CD14-positive monocyte (primary cell): ENCODE results near the gene AIF1. TPM values are rescaled to one million over a fixed set of nuclear protein-coding genes. Genes with fewer than 3 reads are reported as not detected.
A peak's percentile ranks its signal among the peaks of the same experiment; 100 is the strongest.

Experiments
- DNase-seq, 3 donors: peaks; one replicate each; pipeline ENCODE4 v3.0.0-alpha.2; 2011 to 2022
- H2AFZ ChIP-seq: 2 replicates; pipeline ENCODE4 v1.6.0; 2012; ENCODE audit warnings: mild to moderate bottlenecking, low read depth, low read length, inconsistent platforms; ENCODE audit not compliant: insufficient read depth, poor library complexity, severe bottlenecking
- H3K27ac ChIP-seq, 2 donors: 1 replicate in 1 of 2; 2 replicates in 1 of 2; pipeline ENCODE4 v1.5.1; 2012 to 2013; ENCODE audit warnings: low read length in 2 of 2, control low read depth in 1 of 2, inconsistent platforms in 1 of 2, low read depth in 1 of 2, mild to moderate bottlenecking in 1 of 2
- H3K27me3 ChIP-seq, 2 donors: one replicate each; pipeline versions ENCODE4 v1.6.0 to v1.6.1; 2011 to 2013; ENCODE audit warnings: low read length in 2 of 2; ENCODE audit not compliant: control insufficient read depth in 2 of 2, insufficient read depth in 2 of 2
- H3K36me3 ChIP-seq, 2 donors: replicated peaks in 1 of 2; 1 replicate in 1 of 2; 2 replicates in 1 of 2; pipeline versions ENCODE4 v1.5.1 to v1.6.1; 2012 to 2013; ENCODE audit warnings: low read length in 2 of 2, control low read depth in 1 of 2, inconsistent platforms in 1 of 2, mild to moderate bottlenecking in 1 of 2; ENCODE audit not compliant: insufficient read depth in 2 of 2, control insufficient read depth in 1 of 2
- H3K4me1 ChIP-seq, 2 donors: 1 replicate in 1 of 2; 2 replicates in 1 of 2; pipeline versions ENCODE4 v1.5.1 to v1.6.1; 2012 to 2013; ENCODE audit warnings: low read length in 2 of 2, control low read depth in 1 of 2, inconsistent platforms in 1 of 2, mild to moderate bottlenecking in 1 of 2, moderate library complexity in 1 of 2; ENCODE audit not compliant: insufficient read depth in 2 of 2, control insufficient read depth in 1 of 2
- H3K4me2 ChIP-seq: replicated peaks from 2 replicates; pipeline ENCODE3; 2012; ENCODE audit warnings: low read length, moderate library complexity, mild to moderate bottlenecking; ENCODE audit not compliant: poor library complexity, severe bottlenecking; ENCODE audit errors: extremely low read depth
- H3K4me3 ChIP-seq, 3 experiments: fragments of 200-600 bp in 1 of 3; sonication (generic) in 1 of 3; replicated peaks in 1 of 3; 1 replicate in 2 of 3; 2 replicates in 1 of 3; pipeline ENCODE4 v1.5.1; 2011 to 2013; ENCODE audit warnings: low read length in 3 of 3, mild to moderate bottlenecking in 3 of 3, control low read depth in 2 of 3, low read depth in 2 of 3, inconsistent platforms in 1 of 3, moderate library complexity in 1 of 3
- H3K79me2 ChIP-seq: 2 replicates; pipeline ENCODE4 v1.6.0; 2012; ENCODE audit warnings: mild to moderate bottlenecking, control low read depth, inconsistent platforms, low read length, moderate library complexity; ENCODE audit not compliant: insufficient read depth
- H3K9ac ChIP-seq: 2 replicates; pipeline ENCODE4 v1.6.0; 2017; ENCODE audit warnings: low read length, mild to moderate bottlenecking; ENCODE audit not compliant: insufficient read depth, poor library complexity, severe bottlenecking
- H3K9me3 ChIP-seq, 2 donors: replicated peaks in 1 of 2; 1 replicate in 1 of 2; 2 replicates in 1 of 2; pipeline versions ENCODE4 v1.5.1 to v1.6.1; 2012 to 2013; ENCODE audit warnings: low read length in 2 of 2, control low read depth in 1 of 2; ENCODE audit not compliant: control insufficient read depth in 1 of 2, insufficient read depth in 1 of 2
- H4K20me1 ChIP-seq: 2 replicates; pipeline ENCODE4 v1.6.0; 2012; ENCODE audit warnings: mild to moderate bottlenecking, low read length, control low read depth, moderate library complexity; ENCODE audit not compliant: insufficient read depth
- H3K27ac Mint-ChIP-seq, 7 donors: one replicate each; pipeline ENCODE4 v1.8.0; 2020; ENCODE audit warnings: mild to moderate bottlenecking in 7 of 7, mixed read lengths in 7 of 7, moderate library complexity in 6 of 7, inconsistent platforms in 2 of 7
- H3K27me3 Mint-ChIP-seq, 3 donors: one replicate each; pipeline ENCODE4 v1.8.0; 2021 to 2022; ENCODE audit warnings: low read depth in 3 of 3, mild to moderate bottlenecking in 3 of 3, mixed read lengths in 3 of 3, moderate library complexity in 3 of 3, inconsistent platforms in 1 of 3
- H3K36me3 Mint-ChIP-seq, 2 donors: one replicate each; pipeline ENCODE4 v1.8.0; 2020; ENCODE audit warnings: mixed read lengths in 2 of 2, inconsistent platforms in 1 of 2, mild to moderate bottlenecking in 1 of 2
- H3K4me1 Mint-ChIP-seq: one replicate; pipeline ENCODE4 v1.8.0; 2020; ENCODE audit warnings: mild to moderate bottlenecking, mixed read lengths
- H3K4me3 Mint-ChIP-seq, 2 donors: one replicate each; pipeline ENCODE4 v1.8.0; 2020; ENCODE audit warnings: mild to moderate bottlenecking in 2 of 2, mixed read lengths in 2 of 2, moderate library complexity in 1 of 2
- H3K9me3 Mint-ChIP-seq, 7 donors: one replicate each; pipeline ENCODE4 v1.8.0; 2020 to 2022; ENCODE audit warnings: mixed read lengths in 7 of 7, mild to moderate bottlenecking in 6 of 7, moderate library complexity in 6 of 7, inconsistent platforms in 2 of 7
- CTCF ChIP-seq: fragments of 200-600 bp; IDR thresholded peaks from one replicate; pipeline ENCODE4 v1.8.0; 2022; ENCODE audit warnings: antibody characterized with exemption, mild to moderate bottlenecking
- WGBS: methylation state at CpG from one replicate; pipeline ENCODE4 v1.1.5; 2013; ENCODE audit warnings: missing lambda C conversion rate; ENCODE audit not compliant: insufficient coverage; 5-methylcytosine and 5-hydroxymethylcytosine counted together
- intact Hi-C, 2 donors: fragments of 100-400 bp; cut with micrococcal nuclease; formaldehyde crosslinking; loops; one replicate each; pipeline versions ENCODE4 v1.15.0 to v1.15.1; 2023
- polyA plus RNA-seq, 3 donors: library from polyadenylated mRNA; depleted of rRNA in 1 of 3; unstranded in 2 of 3; stranded (reverse) in 1 of 3; fragments of 300-500 nt in 2 of 3; fragments of >200 nt in 1 of 3; fragmentation: Illumina TruSeq in 2 of 3; gene quantifications; 1 replicate in 2 of 3; 2 replicates in 1 of 3; pipeline ENCODE4 v1.2.3, GENCODE V29; 2012 to 2021

AIF1 gene
- polyA plus RNA-seq, 3 donors = 952 to 2,310 (median 2,275) TPM

- no peaks in the 10 kb centered on the region for H3K9me3 ChIP-seq
- H3K27ac Mint-ChIP-seq = peak overlapping the region in 4 of 7 donors; percentile 10 to 80 (median 44)
- TF ChIP-seq CTCF = no peak
- H3K4me1 ChIP-seq = no peaks in the 10 kb centered on the region
- H3K9ac ChIP-seq = no peak overlapping the region
- DNase-seq = no peak
- no peak overlapping the region for H3K4me3 ChIP-seq
- H3K9me3 Mint-ChIP-seq = no peaks in the 10 kb centered on the region
- H3K27me3 ChIP-seq = no peaks in the 10 kb centered on the region
- H3K36me3 Mint-ChIP-seq = peaks cover 82 to 97% of the 10 kb centered on the region in 2 donors
- no peaks in the 10 kb centered on the region for H3K27me3 Mint-ChIP-seq
- no peaks in the 10 kb centered on the region for H3K4me1 Mint-ChIP-seq
- no peak overlapping the region for H2AFZ ChIP-seq
- no peak overlapping the region for H3K4me2 ChIP-seq
- no peak overlapping the region for H3K4me3 Mint-ChIP-seq
- peaks cover 94 to 99% of the 10 kb centered on the region in 2 donors for H3K36me3 ChIP-seq
- peaks cover 5% of the 10 kb centered on the region for H3K79me2 ChIP-seq
- peak overlapping the region in 1 of 2 donors; percentile 7 for H3K27ac ChIP-seq
- WGBS = 70% methylated on average over 4 of the region's 10 CpGs
- intact Hi-C loops = no loop called here
- H4K20me1 ChIP-seq = peaks cover 90% of the 10 kb centered on the region
Measured at GRCh38 chr6:31639449-31639861, 24.4 kb downstream of the AIF1 start.

GRCh38 chr6:31640612-31641011 is 25.6 kb downstream of the AIF1 start:
- no peaks in the 10 kb centered on the region for H3K4me1 ChIP-seq
- peak overlapping the region in 2 of 7 donors; percentile 8 to 13 for H3K27ac Mint-ChIP-seq
- 82% methylated on average over 3 of the region's 6 CpGs for WGBS
- DNase-seq = no peak
- no peak for TF ChIP-seq CTCF
- H3K4me3 ChIP-seq = no peak overlapping the region
- H3K4me1 Mint-ChIP-seq = no peaks in the 10 kb centered on the region
- no peaks in the 10 kb centered on the region for H3K27me3 Mint-ChIP-seq
- no peak overlapping the region for H3K4me3 Mint-ChIP-seq
- no peaks in the 10 kb centered on the region for H3K9me3 Mint-ChIP-seq
- intact Hi-C loops = no loop called here
- H2AFZ ChIP-seq = no peak overlapping the region
- peaks cover 90% of the 10 kb centered on the region for H4K20me1 ChIP-seq
- peaks cover 5% of the 10 kb centered on the region for H3K79me2 ChIP-seq
- peaks cover 94 to 99% of the 10 kb centered on the region in 2 donors for H3K36me3 ChIP-seq
- peaks cover 82 to 97% of the 10 kb centered on the region in 2 donors for H3K36me3 Mint-ChIP-seq
- H3K27ac ChIP-seq = peak overlapping the region in 1 of 2 donors; percentile 4
- no peaks in the 10 kb centered on the region for H3K27me3 ChIP-seq
- H3K4me2 ChIP-seq = no peak overlapping the region
- no peak overlapping the region for H3K9ac ChIP-seq
- H3K9me3 ChIP-seq = no peaks in the 10 kb centered on the region
